RWPE1 (cell line): Measurements from ENCODE around the gene NCAPD2.

Source experiments
- CTCF ChIA-PET: fragments of 350-600 bp; sonication (Branson Sonifier 250); formaldehyde crosslinking; extraction: SDS; loops from one replicate; lab custom pipeline; 2021; lab: Yijun Ruan, JAX
- POLR2A ChIA-PET: fragments of 400-600 bp; formaldehyde crosslinking; extraction: SDS; loops from one replicate; lab custom pipeline; 2020; ENCODE audit warnings: antibody characterized with exemption; ENCODE audit not compliant: low non-redundant PET; lab: Yijun Ruan, JAX
- DNase-seq: peaks from one replicate; pipeline ENCODE4 v3.0.0; 2012; ENCODE audit warnings: low spot score
- H3K27ac ChIP-seq: fragments of 450-650 bp; 2 replicates; pipeline ENCODE4 v1.5.1; 2017
- TF ChIP-seq, protein P1 (sequence below): fragments of 450-650 bp; conservative IDR thresholded peaks from 2 replicates; pipeline ENCODE4 v1.5.1; 2017; ENCODE audit warnings: low read depth, mild to moderate bottlenecking

Gene NCAPD2

DNA sequence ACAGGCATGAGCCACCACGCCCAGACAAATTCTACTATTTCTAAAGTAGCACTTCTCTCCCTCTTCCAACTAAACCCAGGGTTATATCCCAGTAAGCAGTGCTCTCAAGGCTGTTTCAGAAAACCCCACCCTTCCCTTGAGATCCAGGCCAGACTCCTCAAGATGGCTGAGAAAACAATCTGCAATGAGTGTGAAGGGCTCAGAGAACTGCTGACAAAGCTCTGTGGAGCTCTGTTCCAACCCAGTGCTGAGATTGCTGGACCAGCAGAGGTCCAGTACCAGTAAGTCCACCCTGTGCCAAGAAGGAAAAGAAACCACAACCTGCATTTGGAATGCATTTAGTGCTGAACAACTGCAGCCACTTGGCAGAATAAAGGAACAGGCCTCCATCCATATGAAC, 65.6 kb downstream of the NCAPD2 start:
- no peak for DNase-seq
- TF ChIP-seq, protein P1, sequence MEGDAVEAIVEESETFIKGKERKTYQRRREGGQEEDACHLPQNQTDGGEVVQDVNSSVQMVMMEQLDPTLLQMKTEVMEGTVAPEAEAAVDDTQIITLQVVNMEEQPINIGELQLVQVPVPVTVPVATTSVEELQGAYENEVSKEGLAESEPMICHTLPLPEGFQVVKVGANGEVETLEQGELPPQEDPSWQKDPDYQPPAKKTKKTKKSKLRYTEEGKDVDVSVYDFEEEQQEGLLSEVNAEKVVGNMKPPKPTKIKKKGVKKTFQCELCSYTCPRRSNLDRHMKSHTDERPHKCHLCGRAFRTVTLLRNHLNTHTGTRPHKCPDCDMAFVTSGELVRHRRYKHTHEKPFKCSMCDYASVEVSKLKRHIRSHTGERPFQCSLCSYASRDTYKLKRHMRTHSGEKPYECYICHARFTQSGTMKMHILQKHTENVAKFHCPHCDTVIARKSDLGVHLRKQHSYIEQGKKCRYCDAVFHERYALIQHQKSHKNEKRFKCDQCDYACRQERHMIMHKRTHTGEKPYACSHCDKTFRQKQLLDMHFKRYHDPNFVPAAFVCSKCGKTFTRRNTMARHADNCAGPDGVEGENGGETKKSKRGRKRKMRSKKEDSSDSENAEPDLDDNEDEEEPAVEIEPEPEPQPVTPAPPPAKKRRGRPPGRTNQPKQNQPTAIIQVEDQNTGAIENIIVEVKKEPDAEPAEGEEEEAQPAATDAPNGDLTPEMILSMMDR, result no peak
- POLR2A ChIA-PET, result no interaction called here
- H3K27ac ChIP-seq, result peak overlapping the region; percentile 13; the same call in 1 of the 2 replicates
- CTCF ChIA-PET, result no interaction called here

DNA sequence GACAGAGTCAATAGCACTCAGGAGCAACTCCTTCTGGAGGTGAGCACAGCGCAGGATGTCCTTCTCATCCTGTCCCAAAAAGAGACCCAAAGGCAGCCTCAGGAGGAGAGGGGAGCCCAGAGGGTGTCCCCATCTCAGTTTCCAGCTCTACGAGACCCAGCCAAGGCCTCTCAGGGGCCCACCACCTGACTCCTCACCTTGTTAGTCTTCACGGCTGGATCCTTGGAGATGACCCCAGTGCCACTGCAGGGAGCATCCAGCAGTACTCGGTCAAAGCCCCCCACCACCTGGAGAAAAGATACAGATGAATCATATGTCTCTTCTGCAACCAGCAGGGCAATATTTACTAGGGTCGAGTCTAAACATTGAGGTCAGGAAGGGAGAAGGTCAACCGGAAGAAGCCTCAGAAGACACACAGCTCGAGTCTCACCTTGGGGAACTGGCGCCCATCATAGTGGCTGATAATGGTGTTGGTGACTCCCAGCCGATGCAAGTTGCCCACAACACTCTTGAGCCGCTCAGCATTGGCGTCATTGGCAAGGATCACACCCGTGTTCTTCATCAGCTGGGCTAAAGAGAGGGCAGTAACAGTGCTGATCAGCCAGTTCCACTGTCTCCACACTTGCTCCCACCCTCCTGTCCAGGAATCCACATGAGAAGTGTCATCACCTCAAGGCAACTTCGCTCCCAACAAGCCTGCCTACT, 66.8 kb downstream of the NCAPD2 start:
- DNase-seq, result no peak
- no peak overlapping the region for H3K27ac ChIP-seq
- POLR2A ChIA-PET, result no interaction called here
- CTCF ChIA-PET, result interaction anchor here (0.6 to 0.7 kb wide), 2 partner anchors 28 to 165 kb away, joined by 3 read pairs; no protein-coding TSS in a partner anchor
- TF ChIP-seq, protein P1, result no peak

GRCh38 chr12:6562881-6563280, 69.0 kb downstream of the NCAPD2 start:
- ChIA-PET POLR2A (no interaction called here), CTCF (interaction anchor here (0.6 to 0.9 kb wide), 4 partner anchors 13 to 25 kb away, joined by 3 to 4 read pairs (median 3); no protein-coding TSS in a partner anchor)
- H3K27ac ChIP-seq, result no peak overlapping the region
- TF ChIP-seq, protein P1, result no peak
- no peak for DNase-seq

- DNase-seq, result peak; percentile 30
- TF ChIP-seq, protein P1, result peak; percentile 48
- ChIA-PET POLR2A (interaction anchor here (0.9 kb wide), 1 partner anchor 24 kb away, joined by 3 read pairs; no protein-coding TSS in a partner anchor), CTCF (interaction anchor here (0.6 to 0.9 kb wide), 5 partner anchors 14 to 468 kb away, joined by 3 read pairs; no protein-coding TSS in a partner anchor)
- no peak overlapping the region for H3K27ac ChIP-seq
Measured at GRCh38 chr12:6563448-6564050, 69.6 kb downstream of the NCAPD2 start.

- no peak overlapping the region for H3K27ac ChIP-seq
- no peak for DNase-seq
- TF ChIP-seq, protein P1, result no peak
- ChIA-PET POLR2A (no interaction called here), CTCF (no interaction called here)
Measured at GRCh38 chr12:6567112-6567670, 73.3 kb downstream of the NCAPD2 start.

DNA sequence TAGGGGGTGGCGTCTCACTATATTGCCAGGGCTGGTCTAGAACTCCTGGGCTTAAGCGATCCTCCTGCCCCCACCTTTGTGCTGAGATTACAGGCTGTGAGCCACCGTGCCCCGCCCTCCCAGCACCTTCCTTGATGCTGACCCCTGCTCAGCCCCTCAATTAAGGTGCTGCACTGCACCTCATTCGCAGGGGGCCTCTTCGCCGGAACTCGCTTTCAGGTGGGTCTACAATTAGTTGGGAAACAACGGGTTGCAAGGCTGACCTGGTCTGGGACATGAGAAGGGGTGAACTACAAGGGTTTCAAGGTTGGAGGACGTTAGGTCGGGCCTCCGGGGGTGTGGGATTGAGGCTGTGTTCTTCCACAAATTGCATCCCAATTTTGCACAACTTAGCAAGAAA, 75.4 kb downstream of the NCAPD2 start:
- TF ChIP-seq, protein P1, result no peak
- DNase-seq, result no peak
- peak overlapping the region; percentile 85 for H3K27ac ChIP-seq
- CTCF ChIA-PET, result interaction anchor here (0.6 kb wide), 1 partner anchor 29 kb away, joined by 4 read pairs; no protein-coding TSS in a partner anchor
- POLR2A ChIA-PET, result no interaction called here
